Peyer's patch (tissue), 4 donors: ENCODE measurements around the gene HPSE. TPM values are rescaled to one million over a fixed set of nuclear protein-coding genes. Genes with fewer than 3 reads are reported as not detected.

Experiments
- DNase-seq, 3 donors: peaks; one replicate each; pipeline ENCODE4 v3.0.0-alpha.2; 2017 to 2019
- H3K27ac ChIP-seq, 4 donors: fragments of 200-600 bp; sonication (generic); one replicate each; pipeline ENCODE4 v1.5.1; 2016 to 2019
- H3K27me3 ChIP-seq, 2 donors: fragments of 200-600 bp; sonication (generic); one replicate each; pipeline ENCODE4 v1.5.1; 2019
- H3K36me3 ChIP-seq, 3 donors: fragments of 200-600 bp; sonication (generic); one replicate each; pipeline ENCODE4 v1.5.1; 2016 to 2019
- H3K4me1 ChIP-seq, 4 donors: fragments of 200-600 bp; sonication (generic); one replicate each; pipeline ENCODE4 v1.5.1; 2016 to 2019
- H3K4me3 ChIP-seq, 4 donors: fragments of 200-600 bp; sonication (generic); 1 replicate in 3 of 4; 2 replicates in 1 of 4; pipeline ENCODE4 v1.5.1; 2016 to 2019; ENCODE audit warnings: mild to moderate bottlenecking in 1 of 4
- H3K9me3 ChIP-seq, 4 donors: fragments of 200-600 bp; sonication (generic); one replicate each; pipeline ENCODE4 v1.5.1; 2016 to 2019; ENCODE audit warnings: mild to moderate bottlenecking in 1 of 4
- CTCF ChIP-seq, 6 experiments: fragments of 450-650 bp in 4 of 6; fragments of 200-600 bp in 2 of 6; sonication (generic) in 1 of 6; IDR thresholded peaks; one replicate each; pipeline ENCODE4 v1.5.1; 2017 to 2019; ENCODE audit warnings: antibody characterized with exemption in 6 of 6, mild to moderate bottlenecking in 3 of 6, moderate library complexity in 1 of 6
- POLR2A ChIP-seq, 2 donors: fragments of 450-650 bp; IDR thresholded peaks; one replicate each; pipeline ENCODE4 v1.5.1; 2017; ENCODE audit warnings: antibody characterized with exemption in 2 of 2, mild to moderate bottlenecking in 2 of 2, moderate library complexity in 2 of 2
- total RNA-seq, 4 donors: library from RNA; depleted of rRNA; stranded (reverse); fragments of >200 nt; gene quantifications; one replicate each; pipeline ENCODE4 v1.1.0, GENCODE V29; 2016

The HPSE gene
- total RNA-seq, 4 donors from 2014 or later: 0.83 to 3.9 (median 2.3) TPM

GRCh38 chr4:83285055-83285407 is 49.6 kb downstream of the HPSE start:
- DNase-seq: no peak
- Histone ChIP-seq H3K27me3 (no peaks in the 10 kb centered on the region), H3K36me3 (no peaks in the 10 kb centered on the region), H3K4me1 (peaks cover 0 to 26% (median 4%) of the 10 kb centered on the region in 4 donors), H3K4me3 (peak overlapping the region; percentile 80 to 96 (median 88)), H3K9me3 (no peaks in the 10 kb centered on the region), H3K27ac (peak overlapping the region; percentile 97 to 98 (median 97))
- TF ChIP-seq POLR2A (IDR thresholded peaks at IDR 0.05) (no peak), CTCF (IDR thresholded peaks at IDR 0.05) (no peak)

- TF ChIP-seq CTCF (IDR thresholded peaks at IDR 0.05): peak in 5 of 6 experiments; percentile 16 to 65 (median 54)
- peak; percentile 44 to 73 for TF ChIP-seq POLR2A (IDR thresholded peaks at IDR 0.05)
- peaks cover 0 to 26% (median 4%) of the 10 kb centered on the region in 4 donors for H3K4me1 ChIP-seq
- no peaks in the 10 kb centered on the region for H3K27me3 ChIP-seq
- no peaks in the 10 kb centered on the region for H3K36me3 ChIP-seq
- peak; percentile 95 to 98 (median 97) for DNase-seq
- H3K27ac ChIP-seq: peak within 1 kb of the TSS; percentile 97 to 98 (median 97)
- H3K9me3 ChIP-seq: no peaks in the 10 kb centered on the region
- peak within 1 kb of the TSS; percentile 80 to 96 (median 88) for H3K4me3 ChIP-seq
These were observed 50.2 kb downstream of the HPSE start, which contains the start of gene COQ2 for GRCh38 chr4:83284193-83285054. COQ2 (minus strand) TSS chr4:83284798; CDS start chr4:83284764, 34 bp downstream.

DNA sequence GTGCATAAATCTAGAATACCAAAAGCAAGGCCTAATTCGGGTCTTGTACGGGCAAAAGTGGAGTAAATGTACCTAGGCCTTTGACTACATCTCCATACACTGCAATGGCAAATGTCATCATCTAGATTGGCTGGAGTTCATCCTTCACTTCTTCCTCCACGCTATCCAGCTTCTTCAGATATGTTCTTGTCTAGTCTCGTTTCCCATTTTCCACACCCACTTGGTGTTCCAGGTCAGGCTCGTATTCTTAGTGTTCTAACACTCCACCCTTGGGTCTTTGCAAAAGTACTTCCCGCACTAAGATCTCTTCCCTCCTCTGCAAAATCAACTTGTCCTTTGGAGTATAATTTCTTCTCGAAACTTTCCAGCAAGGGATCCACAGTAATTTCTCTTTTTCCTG is 51.5 kb downstream of the HPSE start:
- Histone ChIP-seq H3K27me3 (no peaks in the 10 kb centered on the region), H3K36me3 (peaks cover 0 to 6% (median 0%) of the 10 kb centered on the region in 3 donors), H3K4me3 (no peak overlapping the region), H3K4me1 (peaks cover 0 to 26% (median 4%) of the 10 kb centered on the region in 4 donors), H3K27ac (no peak overlapping the region), H3K9me3 (no peaks in the 10 kb centered on the region)
- TF ChIP-seq CTCF (IDR thresholded peaks at IDR 0.05) (no peak), POLR2A (IDR thresholded peaks at IDR 0.05) (no peak)
- DNase-seq: no peak

GRCh38 chr4:83282049-83282535 is 52.6 kb downstream of the HPSE start:
- Histone ChIP-seq H3K9me3 (no peaks in the 10 kb centered on the region), H3K4me3 (no peak overlapping the region), H3K36me3 (peaks cover 0 to 6% (median 0%) of the 10 kb centered on the region in 3 donors), H3K27me3 (no peaks in the 10 kb centered on the region), H3K27ac (no peak overlapping the region), H3K4me1 (peaks cover 0 to 26% (median 4%) of the 10 kb centered on the region in 4 donors)
- peak in 2 of 3 donors; percentile 58 to 75 for DNase-seq
- TF ChIP-seq POLR2A (IDR thresholded peaks at IDR 0.05): no peak
- TF ChIP-seq CTCF (IDR thresholded peaks at IDR 0.05): peak; percentile 45 to 87 (median 80)

- H3K4me1 ChIP-seq: peaks cover 0 to 26% (median 4%) of the 10 kb centered on the region in 4 donors
- H3K27me3 ChIP-seq: no peaks in the 10 kb centered on the region
- peaks cover 0 to 6% (median 0%) of the 10 kb centered on the region in 3 donors for H3K36me3 ChIP-seq
- no peak for DNase-seq
- H3K9me3 ChIP-seq: no peaks in the 10 kb centered on the region
- TF ChIP-seq CTCF (IDR thresholded peaks at IDR 0.05) (peak in 1 of 6 experiments; percentile 2), POLR2A (IDR thresholded peaks at IDR 0.05) (no peak)
- no peak overlapping the region for H3K27ac ChIP-seq
- H3K4me3 ChIP-seq: no peak overlapping the region
These were observed 53.3 kb downstream of the HPSE start for GRCh38 chr4:83281307-83281706.
